ENCODE measurements around the gene NUDT17. TPM values are rescaled to one million over a fixed set of nuclear protein-coding genes. Genes with fewer than 3 reads are reported as not detected.
A peak's percentile ranks its signal among the peaks of the same experiment; 100 is the strongest.

Gene NUDT17
- total and polyA plus RNA-seq, 5 donors: 4.1 to 7.2 (median 5.1) TPM

DNA sequence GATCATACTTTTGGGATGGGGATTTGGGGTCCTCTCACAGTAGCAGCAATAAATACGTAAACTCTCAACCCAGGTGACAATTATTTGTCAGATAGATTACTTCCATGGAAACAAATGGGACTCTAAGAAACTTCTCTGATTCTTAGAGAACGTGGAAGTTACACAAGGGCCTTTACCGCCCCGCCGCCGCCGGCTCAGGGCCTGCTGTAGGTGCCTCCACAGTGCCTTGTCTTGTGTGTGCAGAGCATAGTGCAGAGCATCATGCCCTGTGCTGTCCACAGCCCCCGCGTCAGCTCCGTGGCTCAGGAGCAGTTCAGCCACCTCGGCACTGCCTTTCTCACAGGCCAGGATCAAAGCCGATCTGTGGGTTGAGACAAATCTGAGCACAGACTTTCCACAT is 29.2 kb downstream of the NUDT17 start:
- no peak overlapping the region for H3K4me3 ChIP-seq (ENCODE audit: low read length)
- H3K4me1 ChIP-seq (ENCODE audit: control insufficient read depth, insufficient read depth, low read length): peaks cover 3% of the 10 kb centered on the region
- DNase-seq: no peak
- no peak overlapping the region for H3K27ac ChIP-seq (ENCODE audit: low read length)
- no peak for ATAC-seq
- no peaks in the 10 kb centered on the region for H3K9me3 ChIP-seq (ENCODE audit: control insufficient read depth, low read length)
- intact Hi-C loops (cut with DNase I): no loop called here
- no peaks in the 10 kb centered on the region for H3K27me3 ChIP-seq (ENCODE audit: control insufficient read depth, insufficient read depth)
- WGBS: 94% methylated on average over 12 of the region's 12 CpGs

- no peak overlapping the region for H3K4me3 ChIP-seq (ENCODE audit: low read length)
- no peaks in the 10 kb centered on the region for H3K4me1 ChIP-seq (ENCODE audit: control insufficient read depth, insufficient read depth, low read length)
- no peak for ATAC-seq
- no peaks in the 10 kb centered on the region for H3K27me3 ChIP-seq (ENCODE audit: control insufficient read depth, insufficient read depth)
- H3K27ac ChIP-seq (ENCODE audit: low read length): no peak overlapping the region
- intact Hi-C loops (cut with DNase I): no loop called here
- no peak for DNase-seq
- no peaks in the 10 kb centered on the region for H3K9me3 ChIP-seq (ENCODE audit: control insufficient read depth, low read length)
- 82% methylated on average over 7 of the region's 7 CpGs for WGBS
These were observed 32.6 kb downstream of the NUDT17 start for GRCh38 chr1:145877923-145878486.

- no peak for ATAC-seq
- no peak for DNase-seq
- Histone ChIP-seq H3K4me1 (ENCODE audit: control insufficient read depth, insufficient read depth, low read length) (no peaks in the 10 kb centered on the region), H3K27me3 (ENCODE audit: control insufficient read depth, insufficient read depth) (no peaks in the 10 kb centered on the region), H3K4me3 (ENCODE audit: low read length) (no peak overlapping the region), H3K9me3 (ENCODE audit: control insufficient read depth, low read length) (no peaks in the 10 kb centered on the region), H3K27ac (ENCODE audit: low read length) (no peak overlapping the region)
- intact Hi-C loops (cut with DNase I): no loop called here
- WGBS: 72% methylated on average over 2 of the region's 2 CpGs
These were observed 33.3 kb downstream of the NUDT17 start for GRCh38 chr1:145878724-145879123.

DNA sequence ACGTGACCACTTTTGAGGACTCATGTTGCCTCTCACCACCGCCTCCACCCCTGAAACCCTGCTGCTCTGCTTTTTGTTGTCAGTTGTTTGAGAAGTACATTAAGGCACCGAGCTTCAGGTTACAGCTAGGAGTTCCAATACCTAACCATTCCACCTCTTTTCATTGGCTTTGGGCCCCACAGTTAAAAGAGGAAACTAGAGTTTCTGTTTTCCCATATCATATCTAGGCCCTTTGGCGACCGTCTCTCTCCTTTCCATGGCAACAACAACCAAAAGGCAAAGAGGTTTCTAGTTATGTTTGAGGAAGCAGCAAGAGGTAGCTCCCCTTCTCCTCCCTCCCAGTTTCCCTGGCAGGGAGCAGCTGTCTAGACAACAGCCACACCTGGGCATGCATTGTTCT is 34.3 kb downstream of the NUDT17 start:
- WGBS: 57% methylated on average over 5 of the region's 5 CpGs
- Histone ChIP-seq H3K4me3 (ENCODE audit: low read length) (no peak overlapping the region), H3K9me3 (ENCODE audit: control insufficient read depth, low read length) (no peaks in the 10 kb centered on the region), H3K27me3 (ENCODE audit: control insufficient read depth, insufficient read depth) (no peaks in the 10 kb centered on the region), H3K27ac (ENCODE audit: low read length) (no peak overlapping the region), H3K4me1 (ENCODE audit: control insufficient read depth, insufficient read depth, low read length) (no peaks in the 10 kb centered on the region)
- no peak for DNase-seq
- ATAC-seq: peak in 1 of 2 donors; percentile 42
- intact Hi-C loops (cut with DNase I): no loop called here

- Histone ChIP-seq H3K27me3 (ENCODE audit: control insufficient read depth, insufficient read depth) (no peaks in the 10 kb centered on the region), H3K4me3 (ENCODE audit: low read length) (no peak overlapping the region), H3K27ac (ENCODE audit: low read length) (no peak overlapping the region), H3K4me1 (ENCODE audit: control insufficient read depth, insufficient read depth, low read length) (no peaks in the 10 kb centered on the region), H3K9me3 (ENCODE audit: control insufficient read depth, low read length) (no peaks in the 10 kb centered on the region)
- ATAC-seq (no peak), DNase-seq (no peak)
- intact Hi-C loops (cut with DNase I): no loop called here
- WGBS: 84% methylated on average over 1 of the region's 1 CpG
These were observed 39.2 kb downstream of the NUDT17 start for GRCh38 chr1:145884675-145885074.

GRCh38 chr1:145885738-145886287 is 40.4 kb downstream of the NUDT17 start, which contains the start of gene ANKRD35:
ANKRD35 (minus strand) TSS chr1:145885866; CDS start chr1:145885758, 108 bp downstream.
- Histone ChIP-seq H3K9me3 (ENCODE audit: control insufficient read depth, low read length) (no peaks in the 10 kb centered on the region), H3K4me1 (ENCODE audit: control insufficient read depth, insufficient read depth, low read length) (no peaks in the 10 kb centered on the region), H3K27ac (ENCODE audit: low read length) (peak within 1 kb of the TSS; percentile 46), H3K4me3 (ENCODE audit: low read length) (peak within 1 kb of the TSS; percentile 60), H3K27me3 (ENCODE audit: control insufficient read depth, insufficient read depth) (no peaks in the 10 kb centered on the region)
- ATAC-seq (peak; percentile 95), DNase-seq (peak; percentile 89 to 97 (median 95))
- intact Hi-C loops (cut with DNase I): no loop called here
- 1% methylated on average over 36 of the region's 36 CpGs for WGBS

DNA sequence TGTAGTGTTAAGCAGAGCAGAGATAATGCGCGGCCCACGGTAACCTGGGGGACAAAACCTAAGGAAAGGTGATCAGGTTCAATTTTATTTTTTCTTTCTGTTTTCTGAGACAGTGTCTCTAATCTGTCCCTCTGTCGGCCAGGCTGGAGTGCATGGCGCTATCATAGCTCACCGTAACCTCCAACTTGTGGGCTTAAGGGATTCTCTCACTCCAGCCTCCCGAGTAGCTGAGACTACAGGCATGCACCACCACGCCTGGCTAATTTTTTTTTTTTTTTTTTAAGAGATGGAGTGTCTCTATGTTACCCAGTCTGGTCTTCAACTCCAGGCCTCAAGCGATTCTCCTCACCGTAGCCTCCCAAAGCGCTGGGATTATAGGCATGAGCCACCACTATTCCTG is 41.0 kb downstream of the NUDT17 start:
- Histone ChIP-seq H3K27me3 (ENCODE audit: control insufficient read depth, insufficient read depth) (no peaks in the 10 kb centered on the region), H3K27ac (ENCODE audit: low read length) (peak overlapping the region; percentile 46), H3K4me1 (ENCODE audit: control insufficient read depth, insufficient read depth, low read length) (no peaks in the 10 kb centered on the region), H3K9me3 (ENCODE audit: control insufficient read depth, low read length) (no peaks in the 10 kb centered on the region), H3K4me3 (ENCODE audit: low read length) (peak overlapping the region; percentile 60)
- DNase-seq: no peak
- intact Hi-C loops (cut with DNase I): no loop called here
- peak; percentile 18 to 20 for ATAC-seq
- 35% methylated on average over 11 of the region's 11 CpGs for WGBS

- WGBS: 51% methylated on average over 8 of the region's 8 CpGs
- H3K27ac ChIP-seq (ENCODE audit: low read length): no peak overlapping the region
- ATAC-seq (peak in 1 of 2 donors; percentile 6), DNase-seq (no peak)
- H3K27me3 ChIP-seq (ENCODE audit: control insufficient read depth, insufficient read depth): no peaks in the 10 kb centered on the region
- intact Hi-C loops (cut with DNase I): no loop called here
- H3K4me3 ChIP-seq (ENCODE audit: low read length): peak overlapping the region; percentile 60
- peaks cover 3% of the 10 kb centered on the region for H3K4me1 ChIP-seq (ENCODE audit: control insufficient read depth, insufficient read depth, low read length)
- H3K9me3 ChIP-seq (ENCODE audit: control insufficient read depth, low read length): no peaks in the 10 kb centered on the region
These were observed 41.4 kb downstream of the NUDT17 start for GRCh38 chr1:145886816-145887215.

DNA sequence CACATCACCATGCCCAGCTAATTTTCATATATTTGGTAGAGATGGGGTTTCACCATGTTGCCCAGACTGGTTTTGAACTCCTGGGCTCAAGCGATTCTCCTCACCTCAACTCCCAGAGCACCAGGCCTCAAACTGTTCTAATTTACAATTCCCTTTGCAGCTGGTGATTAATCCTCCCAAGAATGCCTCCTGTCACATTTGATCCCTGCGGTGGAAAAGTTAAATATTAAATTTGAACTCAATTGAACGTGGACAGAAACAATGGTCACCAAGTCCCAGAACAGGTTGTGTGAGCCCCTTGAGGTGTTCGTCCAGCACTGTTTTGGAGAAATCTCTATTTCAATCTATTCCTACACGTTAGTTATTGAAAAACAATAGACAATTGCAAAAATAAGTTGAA is 42.2 kb downstream of the NUDT17 start:
- Histone ChIP-seq H3K4me1 (ENCODE audit: control insufficient read depth, insufficient read depth, low read length) (peaks cover 6% of the 10 kb centered on the region), H3K27me3 (ENCODE audit: control insufficient read depth, insufficient read depth) (no peaks in the 10 kb centered on the region), H3K4me3 (ENCODE audit: low read length) (no peak overlapping the region), H3K9me3 (ENCODE audit: control insufficient read depth, low read length) (no peaks in the 10 kb centered on the region), H3K27ac (ENCODE audit: low read length) (no peak overlapping the region)
- 75% methylated on average over 5 of the region's 5 CpGs for WGBS
- intact Hi-C loops (cut with DNase I): no loop called here
- no peak for ATAC-seq
- DNase-seq: no peak

DNA sequence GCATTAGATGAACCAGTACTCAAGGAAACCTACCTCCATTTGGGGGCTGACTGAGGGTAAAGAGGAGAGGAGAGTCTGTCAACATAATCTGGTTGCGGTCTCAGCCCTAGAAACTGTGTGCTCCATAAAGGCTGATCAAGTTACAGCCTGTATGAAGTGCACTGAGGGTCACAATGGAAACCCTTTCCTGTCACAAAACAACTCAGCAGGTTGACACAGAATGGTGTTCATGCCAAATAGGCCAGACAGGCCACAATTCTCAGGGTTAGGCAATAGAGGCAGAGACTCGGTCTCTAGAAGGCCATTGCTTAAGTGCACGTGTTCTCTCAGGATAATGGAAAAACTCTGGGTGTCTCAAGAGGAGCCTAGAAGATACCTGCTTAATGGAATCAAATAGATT is 44.3 kb downstream of the NUDT17 start:
- Histone ChIP-seq H3K27ac (ENCODE audit: low read length) (no peak overlapping the region), H3K4me3 (ENCODE audit: low read length) (no peak overlapping the region), H3K4me1 (ENCODE audit: control insufficient read depth, insufficient read depth, low read length) (peaks cover 9% of the 10 kb centered on the region), H3K9me3 (ENCODE audit: control insufficient read depth, low read length) (no peaks in the 10 kb centered on the region), H3K27me3 (ENCODE audit: control insufficient read depth, insufficient read depth) (no peaks in the 10 kb centered on the region)
- intact Hi-C loops (cut with DNase I): loop anchor here (5.0 to 10.0 kb wide), 3 partner anchors 75 to 125 kb away; partner anchors contain the start of genes ANKRD34A (in 1 of the 4) and POLR3GL (in 1 of the 4)
- WGBS: 73% methylated on average over 3 of the region's 3 CpGs
- no peak for ATAC-seq
- no peak for DNase-seq

DNA sequence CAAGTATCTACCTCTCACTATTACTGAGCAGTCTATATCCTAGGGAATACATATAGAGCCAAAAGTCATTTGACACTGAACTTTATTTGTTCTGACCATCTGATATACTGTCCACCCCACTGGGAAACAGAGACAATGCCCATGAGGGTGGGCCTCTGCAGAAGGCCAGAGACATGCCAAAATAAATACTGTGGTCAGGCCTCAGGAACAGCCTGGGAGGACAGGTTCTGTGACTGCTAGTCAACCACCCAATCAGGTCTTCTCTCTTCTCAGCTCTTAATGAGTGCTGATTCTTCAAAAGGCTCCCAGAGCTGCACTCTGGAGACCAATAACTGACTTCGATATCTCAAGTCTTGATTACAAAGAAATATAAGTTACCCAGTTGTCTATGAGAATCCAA is 45.7 kb downstream of the NUDT17 start:
- peak; percentile 28 to 71 for ATAC-seq
- DNase-seq: no peak
- Histone ChIP-seq H3K4me3 (ENCODE audit: low read length) (no peak overlapping the region), H3K27me3 (ENCODE audit: control insufficient read depth, insufficient read depth) (no peaks in the 10 kb centered on the region), H3K9me3 (ENCODE audit: control insufficient read depth, low read length) (no peaks in the 10 kb centered on the region), H3K27ac (ENCODE audit: low read length) (peak overlapping the region; percentile 86), H3K4me1 (ENCODE audit: control insufficient read depth, insufficient read depth, low read length) (peaks cover 9% of the 10 kb centered on the region)
- intact Hi-C loops (cut with DNase I): loop anchor here (5.0 to 10.0 kb wide), 3 partner anchors 74 to 124 kb away; partner anchors contain the start of genes ANKRD34A (in 1 of the 4) and POLR3GL (in 1 of the 4)
- 36% methylated on average over 1 of the region's 1 CpG for WGBS

Data from right cardiac atrium (tissue), 5 donors.